Stimulated activated CD4-positive, alpha-beta T cell treated with anti-CD3 and anti-CD28 coated beads, Interleukin-2, amount 100 ng/mL, for 4 hours (primary cell): ENCODE data around the gene INAFM2.

Experiments used
- DNase-seq: peaks from one replicate; pipeline ENCODE4 v3.0.0-alpha.2; 2020; ENCODE audit warnings: low read depth

Gene INAFM2

GRCh38 chr15:40323239-40323952 is at the start of gene INAFM2:
INAFM2 (plus strand) TSS chr15:40323692; CDS start chr15:40324056, 364 bp downstream.
- peak; percentile 86 for DNase-seq

- peak; percentile 75 for DNase-seq
These were observed 48.9 kb upstream of the INAFM2 start for GRCh38 chr15:40274350-40275274.

GRCh38 chr15:40275523-40275922 is 48.0 kb upstream of the INAFM2 start:
- no peak for DNase-seq

GRCh38 chr15:40275954-40276353 is 47.5 kb upstream of the INAFM2 start:
- DNase-seq: no peak

- DNase-seq: no peak
These were observed 46.6 kb upstream of the INAFM2 start for GRCh38 chr15:40276927-40277326.

GRCh38 chr15:40277471-40277870 is 46.0 kb upstream of the INAFM2 start:
- DNase-seq: no peak

- DNase-seq: no peak
These were observed 45.5 kb upstream of the INAFM2 start for GRCh38 chr15:40278026-40278425.

- DNase-seq: peak; percentile 51
These were observed 43.9 kb upstream of the INAFM2 start for GRCh38 chr15:40279437-40280141.

GRCh38 chr15:40280260-40281056 is 43.0 kb upstream of the INAFM2 start:
- DNase-seq: no peak

- no peak for DNase-seq
These were observed 42.3 kb upstream of the INAFM2 start for GRCh38 chr15:40281057-40281800.

- DNase-seq: no peak
These were observed 41.7 kb upstream of the INAFM2 start for GRCh38 chr15:40281801-40282146.

- DNase-seq: peak; percentile 16
These were observed 41.2 kb upstream of the INAFM2 start for GRCh38 chr15:40282147-40282868.

- peak; percentile 19 for DNase-seq
These were observed 40.5 kb upstream of the INAFM2 start, which contains the start of gene ANKRD63 for GRCh38 chr15:40282869-40283614. ANKRD63 (minus strand) TSS chr15:40283064; CDS start chr15:40282586, 478 bp downstream.

- DNase-seq: no peak
These were observed 39.7 kb upstream of the INAFM2 start for GRCh38 chr15:40283615-40284300.

GRCh38 chr15:40285151-40285550 is 38.3 kb upstream of the INAFM2 start:
- no peak for DNase-seq

- no peak for DNase-seq
These were observed 37.9 kb upstream of the INAFM2 start for GRCh38 chr15:40285554-40286011.

- no peak for DNase-seq
These were observed 37.4 kb upstream of the INAFM2 start for GRCh38 chr15:40286061-40286532.

GRCh38 chr15:40286794-40287193 is 36.7 kb upstream of the INAFM2 start:
- no peak for DNase-seq

- no peak for DNase-seq
These were observed 36.0 kb upstream of the INAFM2 start for GRCh38 chr15:40287505-40287904.
